SW 1271 (cell line): ENCODE results near the gene HSD17B8.

Source experiments
- DNase-seq, 2 experiments: peaks; one replicate each; lab custom pipeline; 2025; lab: John Stamatoyannopoulos, UW

HSD17B8 gene

GRCh38 chr6:33241968-33242367 lies 37.5 kb downstream of the HSD17B8 start:
- DNase-seq, result no peak

- no peak for DNase-seq
Observed at GRCh38 chr6:33243476-33243875, 39.0 kb downstream of the HSD17B8 start.

DNA sequence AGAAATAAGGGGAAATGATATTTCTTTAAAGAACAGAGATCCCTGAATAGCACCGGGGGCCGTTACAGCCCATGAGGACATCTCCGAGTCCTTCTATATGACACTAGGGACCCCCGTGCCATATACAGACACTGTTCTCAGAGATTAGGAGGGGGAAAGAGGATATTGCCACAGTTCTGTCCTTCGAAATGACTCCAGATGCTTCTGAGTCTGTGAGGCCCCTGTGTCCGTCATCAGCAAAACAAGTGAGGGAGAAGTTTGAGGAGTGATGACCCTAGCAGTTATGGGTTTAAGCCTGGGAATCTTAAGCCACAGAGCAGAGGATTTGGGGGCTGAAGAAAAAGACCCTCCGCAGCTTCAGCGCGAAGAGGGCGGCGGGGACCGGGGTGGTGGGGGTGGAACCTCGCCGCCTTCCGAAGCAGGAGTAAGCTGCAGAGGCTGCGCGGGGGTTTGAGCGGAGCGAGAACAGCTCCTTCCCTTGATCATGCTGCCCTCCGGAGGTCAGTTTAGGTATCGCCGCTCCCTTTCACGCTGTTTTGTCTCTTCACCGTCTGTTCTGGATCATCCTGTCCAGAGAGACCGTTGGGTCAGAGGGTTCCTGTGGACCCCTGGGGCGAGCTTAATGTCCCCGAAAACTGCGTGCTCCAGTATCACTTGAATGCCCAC lies 43.7 kb downstream of the HSD17B8 start:
- DNase-seq, result peak; percentile 49 to 79

- peak in 1 of 2 experiments; percentile 65 for DNase-seq
Observed at GRCh38 chr6:33248643-33248931, 44.1 kb downstream of the HSD17B8 start.

GRCh38 chr6:33248932-33249731 lies 44.7 kb downstream of the HSD17B8 start:
- peak; percentile 98 to 99 for DNase-seq

- DNase-seq, result no peak
Observed at GRCh38 chr6:33249732-33250630, 45.5 kb downstream of the HSD17B8 start.

GRCh38 chr6:33250731-33251130 lies 46.3 kb downstream of the HSD17B8 start:
- no peak for DNase-seq

GRCh38 chr6:33251395-33252012 lies 47.0 kb downstream of the HSD17B8 start:
- DNase-seq, result no peak

- no peak for DNase-seq
Observed at GRCh38 chr6:33252759-33253158, 48.3 kb downstream of the HSD17B8 start.

GRCh38 chr6:33254591-33254990 lies 50.1 kb downstream of the HSD17B8 start:
- no peak for DNase-seq
